Glomerular visceral epithelial cell (primary cell): ENCODE results near the gene GJD4.

Source experiments
- DNase-seq: peaks from one replicate; pipeline ENCODE4 v3.0.0-alpha.2; 2016; ENCODE audit errors: extremely low spot score

Gene GJD4

DNA sequence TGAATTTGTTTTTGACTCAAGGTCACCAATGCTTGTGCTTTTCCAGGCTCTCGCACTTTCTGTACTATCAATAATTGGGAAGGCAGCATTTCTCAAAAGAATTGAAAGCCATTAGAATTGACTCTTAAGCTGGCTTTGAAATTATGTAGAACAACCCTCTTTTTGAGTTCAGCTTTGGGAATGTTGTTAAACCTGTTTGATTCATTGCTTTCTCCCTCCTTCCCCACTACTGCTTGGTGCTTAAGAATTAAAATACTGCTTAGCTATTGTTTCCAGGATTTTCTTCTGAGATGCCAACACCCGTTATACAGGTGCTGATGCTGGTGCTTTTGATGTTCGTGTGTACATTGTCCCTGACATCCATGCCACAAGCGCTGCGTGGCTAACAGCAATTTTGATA is 52.5 kb downstream of the GJD4 start:
- DNase-seq: no peak
